HEK293 (cell line): ENCODE results near the gene NUAK1.

Experiments used
- CTCF ChIP-seq: fragments of 450-650 bp; formaldehyde crosslinking; IDR thresholded peaks from 2 replicates; pipeline ENCODE4 v1.5.1; 2016; ENCODE audit warnings: missing biosample characterization, missing genetic modification characterization
- KLF10 ChIP-seq: fragments of 450-650 bp; IDR thresholded peaks from 2 replicates; pipeline ENCODE4 v1.5.1; 2018; ENCODE audit warnings: missing biosample characterization, mild to moderate bottlenecking, missing genetic modification characterization
- MYNN ChIP-seq: fragments of 450-650 bp; formaldehyde crosslinking; IDR thresholded peaks from 2 replicates; pipeline ENCODE4 v1.5.1; 2016; ENCODE audit warnings: missing biosample characterization, missing genetic modification characterization, borderline replicate concordance
- REPIN1 ChIP-seq: fragments of 450-650 bp; formaldehyde crosslinking; IDR thresholded peaks from 2 replicates; pipeline ENCODE4 v1.5.1; 2017; ENCODE audit warnings: missing biosample characterization, missing genetic modification characterization, low read depth
- ZBTB1 ChIP-seq: fragments of 450-650 bp; formaldehyde crosslinking; IDR thresholded peaks from 2 replicates; pipeline ENCODE4 v1.5.1; 2016; ENCODE audit warnings: missing biosample characterization, missing genetic modification characterization
- ZNF311 ChIP-seq: fragments of 450-650 bp; formaldehyde crosslinking; IDR thresholded peaks from 2 replicates; pipeline ENCODE4 v1.5.1; 2017; ENCODE audit warnings: missing biosample characterization, missing genetic modification characterization, borderline replicate concordance
- ZNF558 ChIP-seq: fragments of 450-650 bp; formaldehyde crosslinking; IDR thresholded peaks from 2 replicates; pipeline ENCODE4 v1.5.1; 2016; ENCODE audit warnings: missing biosample characterization, missing genetic modification characterization
- ZNF561 ChIP-seq: fragments of 450-650 bp; IDR thresholded peaks from 2 replicates; pipeline ENCODE4 v1.5.1; 2018; ENCODE audit warnings: missing biosample characterization, missing genetic modification characterization, borderline replicate concordance
- ZNF660 ChIP-seq: fragments of 450-650 bp; IDR thresholded peaks from 2 replicates; pipeline ENCODE4 v1.5.1; 2018; ENCODE audit warnings: missing biosample characterization, mild to moderate bottlenecking, missing genetic modification characterization
- TF ChIP-seq, protein P1 (sequence below): fragments of 450-650 bp; formaldehyde crosslinking; IDR thresholded peaks from 2 replicates; pipeline ENCODE4 v1.5.1; 2016; ENCODE audit warnings: missing biosample characterization, missing genetic modification characterization, low read depth

DNA sequence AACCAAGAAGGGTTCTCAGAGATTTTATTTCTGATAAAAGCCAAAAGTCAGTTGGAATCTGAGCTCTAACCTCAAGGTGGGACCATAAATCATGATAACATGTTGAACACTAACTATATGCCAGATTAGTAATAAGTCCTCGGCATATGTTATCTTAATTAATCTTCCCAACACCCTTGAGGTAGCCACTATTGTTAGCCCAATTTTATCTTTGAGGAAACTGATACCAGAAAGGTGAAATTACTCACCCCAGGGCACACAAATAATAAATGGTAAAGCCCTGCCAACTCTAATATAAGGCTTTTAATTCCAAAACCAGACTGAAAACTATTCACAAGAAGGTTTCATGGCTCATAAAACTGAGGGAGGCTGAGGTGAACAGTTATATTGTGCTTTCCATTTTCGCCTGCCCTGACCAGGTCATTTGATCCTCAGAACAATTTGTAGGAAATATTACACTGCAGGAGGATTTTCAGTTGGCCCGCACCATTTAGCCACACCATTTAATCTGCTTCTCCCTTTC is 16.1 kb upstream of the NUAK1 start:
- TF ChIP-seq CTCF (no peak), ZNF558 (tag by site-specific recombination) (no peak), ZNF561 (no peak), ZBTB1 (tag by site-specific recombination) (no peak), REPIN1 (tag by site-specific recombination) (no peak), ZNF311 (tag by site-specific recombination) (no peak), MYNN (tag by site-specific recombination) (0 out of 2 replicates have a peak, but pooled peaks have one; percentile 49), KLF10 (tag by site-specific recombination) (no peak), ZNF660 (tag by site-specific recombination) (no peak)
- TF ChIP-seq, protein P1, sequence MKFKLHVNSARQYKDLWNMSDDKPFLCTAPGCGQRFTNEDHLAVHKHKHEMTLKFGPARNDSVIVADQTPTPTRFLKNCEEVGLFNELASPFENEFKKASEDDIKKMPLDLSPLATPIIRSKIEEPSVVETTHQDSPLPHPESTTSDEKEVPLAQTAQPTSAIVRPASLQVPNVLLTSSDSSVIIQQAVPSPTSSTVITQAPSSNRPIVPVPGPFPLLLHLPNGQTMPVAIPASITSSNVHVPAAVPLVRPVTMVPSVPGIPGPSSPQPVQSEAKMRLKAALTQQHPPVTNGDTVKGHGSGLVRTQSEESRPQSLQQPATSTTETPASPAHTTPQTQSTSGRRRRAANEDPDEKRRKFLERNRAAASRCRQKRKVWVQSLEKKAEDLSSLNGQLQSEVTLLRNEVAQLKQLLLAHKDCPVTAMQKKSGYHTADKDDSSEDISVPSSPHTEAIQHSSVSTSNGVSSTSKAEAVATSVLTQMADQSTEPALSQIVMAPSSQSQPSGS (tag by site-specific recombination): no peak
